Activated CD8-positive, alpha-beta memory T cell treated with anti-CD3 and anti-CD28 coated beads, Interleukin-2, amount 50 U/mL, for 1 hour (primary cell): Measurements from ENCODE around the gene HSCB.
"Not testable (repeated sequence)": the region's sequence is repeated elsewhere in the genome, so short reads cannot be mapped to it uniquely, and the experiment has no call there.

Source experiments
- DNase-seq: peaks from one replicate; pipeline ENCODE4 v3.0.0-alpha.2; 2020; ENCODE audit errors: extremely low read depth

The HSCB gene

GRCh38 chr22:28741785-28742561 is at the start of gene HSCB, which contains the start of gene CHEK2:
Gene HSCB, plus strand, starts transcription at chr22:28742039. Its CDS starts 57 bp downstream, at chr22:28742096.
Gene CHEK2, minus strand, starts transcription at chr22:28741820. Its CDS starts 7,099 bp downstream, at chr22:28734721.
- DNase-seq: peak; percentile 94

- not testable (repeated sequence) for DNase-seq
Measured at GRCh38 chr22:28693041-28693760, 48.6 kb upstream of the HSCB start.

GRCh38 chr22:28702891-28703290 is 38.9 kb upstream of the HSCB start:
- DNase-seq: no peak

GRCh38 chr22:28703436-28703835 is 38.4 kb upstream of the HSCB start:
- no peak for DNase-seq

GRCh38 chr22:28706845-28707244 is 35.0 kb upstream of the HSCB start:
- DNase-seq: no peak

GRCh38 chr22:28710107-28710506 is 31.7 kb upstream of the HSCB start:
- no peak for DNase-seq

- DNase-seq: no peak
Measured at GRCh38 chr22:28710576-28711191, 31.2 kb upstream of the HSCB start.

- no peak for DNase-seq
Measured at GRCh38 chr22:28711341-28711740, 30.5 kb upstream of the HSCB start.

- no peak for DNase-seq
Measured at GRCh38 chr22:28711820-28712777, 29.7 kb upstream of the HSCB start.

GRCh38 chr22:28714043-28714628 is 27.7 kb upstream of the HSCB start:
- no peak for DNase-seq

- no peak for DNase-seq
Measured at GRCh38 chr22:28715611-28716010, 26.2 kb upstream of the HSCB start.

- no peak for DNase-seq
Measured at GRCh38 chr22:28716686-28717085, 25.2 kb upstream of the HSCB start.

- DNase-seq: no peak
Measured at GRCh38 chr22:28718044-28718443, 23.8 kb upstream of the HSCB start.

- no peak for DNase-seq
Measured at GRCh38 chr22:28728002-28728401, 13.8 kb upstream of the HSCB start.

GRCh38 chr22:28728621-28729313 is 13.1 kb upstream of the HSCB start:
- no peak for DNase-seq

GRCh38 chr22:28730179-28730578 is 11.7 kb upstream of the HSCB start:
- no peak for DNase-seq

GRCh38 chr22:28734393-28734792 is 7.4 kb upstream of the HSCB start:
- DNase-seq: no peak

- DNase-seq: no peak
Measured at GRCh38 chr22:28736301-28737155, 5.3 kb upstream of the HSCB start.

GRCh38 chr22:28737701-28738100 is 4.1 kb upstream of the HSCB start:
- no peak for DNase-seq
